Fibroblast of skin of left biceps (primary cell): ENCODE measurements around the gene VAMP1.
"Not testable (repeated sequence)": the region's sequence is repeated elsewhere in the genome, so short reads cannot be mapped to it uniquely, and the experiment has no call there.

ENCODE experiments used
- DNase-seq, 2 experiments: peaks; one replicate each; pipeline ENCODE4 v3.0.0-alpha.2; 2013; ENCODE audit warnings: low read depth in 2 of 2

The VAMP1 gene

DNA sequence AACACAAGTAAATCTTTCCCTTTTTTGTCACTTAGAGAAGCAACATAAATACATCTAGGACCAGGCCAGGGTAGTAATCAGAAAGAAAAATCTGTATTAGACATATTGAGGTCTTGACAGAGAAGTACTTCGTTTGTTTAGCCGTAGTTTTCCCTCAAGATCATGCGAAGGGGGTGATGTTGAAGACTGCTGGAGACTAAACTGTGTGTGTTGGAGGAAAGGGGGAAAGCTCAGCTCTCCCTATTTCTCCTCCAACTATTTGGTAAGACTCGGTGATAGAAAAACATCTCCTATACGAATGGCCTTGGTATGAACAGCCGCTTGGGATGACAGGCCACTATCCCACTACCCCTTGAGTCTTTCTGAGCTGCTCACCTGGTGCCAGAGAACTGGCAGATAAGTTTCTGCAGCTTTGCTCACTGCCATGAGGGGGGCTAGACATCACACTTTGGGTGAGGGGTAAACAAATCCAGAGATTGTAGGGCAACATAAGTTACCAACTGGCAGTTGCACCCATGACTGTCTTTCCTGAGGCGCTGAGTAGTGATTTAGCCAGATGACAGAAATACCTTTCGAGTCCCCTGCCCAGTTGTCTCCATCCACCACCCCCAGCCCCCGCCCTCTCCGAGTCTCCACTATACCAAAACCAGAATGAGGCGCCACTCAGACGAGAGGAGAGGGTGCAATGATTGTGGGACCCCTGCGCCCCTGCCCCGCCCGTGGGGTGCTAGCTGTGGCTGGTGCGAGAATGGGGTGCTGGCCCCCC, 685 bp downstream of the VAMP1 start:
- DNase-seq, result no peak

DNA sequence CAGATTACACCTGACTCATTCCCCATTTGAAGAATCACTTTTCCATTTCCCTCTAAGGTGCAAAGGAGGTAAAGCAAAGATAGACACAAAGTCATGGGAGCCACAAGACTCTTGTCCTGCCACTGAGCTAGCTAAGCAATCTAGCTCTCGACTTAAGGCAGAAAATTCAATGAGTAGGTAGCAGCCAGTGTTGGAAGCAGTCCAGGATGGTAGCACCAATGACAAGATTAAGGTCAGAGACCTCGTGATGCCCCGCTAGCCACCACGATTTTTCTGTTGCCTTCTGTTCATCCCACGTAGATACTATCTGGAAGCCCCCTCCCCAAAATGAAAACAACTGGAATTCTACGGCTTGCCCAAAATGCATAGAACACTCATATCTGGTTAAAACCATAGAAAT, 1.4 kb downstream of the VAMP1 start:
- DNase-seq, result no peak

DNA sequence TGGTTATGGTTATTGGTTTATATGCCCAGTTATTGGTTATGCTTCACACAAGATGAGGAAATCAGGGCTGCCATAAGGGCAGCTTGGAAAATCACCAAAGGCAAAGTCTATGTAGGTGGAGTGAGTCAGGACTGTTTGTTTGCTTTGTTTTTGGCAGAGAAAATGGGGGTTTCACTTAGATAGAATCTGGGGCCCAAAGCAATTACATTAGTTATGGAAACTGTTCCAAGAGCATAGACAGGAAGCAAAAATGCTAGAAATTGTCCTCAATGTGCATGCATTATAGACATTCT, 2.2 kb downstream of the VAMP1 start:
- no peak for DNase-seq

DNA sequence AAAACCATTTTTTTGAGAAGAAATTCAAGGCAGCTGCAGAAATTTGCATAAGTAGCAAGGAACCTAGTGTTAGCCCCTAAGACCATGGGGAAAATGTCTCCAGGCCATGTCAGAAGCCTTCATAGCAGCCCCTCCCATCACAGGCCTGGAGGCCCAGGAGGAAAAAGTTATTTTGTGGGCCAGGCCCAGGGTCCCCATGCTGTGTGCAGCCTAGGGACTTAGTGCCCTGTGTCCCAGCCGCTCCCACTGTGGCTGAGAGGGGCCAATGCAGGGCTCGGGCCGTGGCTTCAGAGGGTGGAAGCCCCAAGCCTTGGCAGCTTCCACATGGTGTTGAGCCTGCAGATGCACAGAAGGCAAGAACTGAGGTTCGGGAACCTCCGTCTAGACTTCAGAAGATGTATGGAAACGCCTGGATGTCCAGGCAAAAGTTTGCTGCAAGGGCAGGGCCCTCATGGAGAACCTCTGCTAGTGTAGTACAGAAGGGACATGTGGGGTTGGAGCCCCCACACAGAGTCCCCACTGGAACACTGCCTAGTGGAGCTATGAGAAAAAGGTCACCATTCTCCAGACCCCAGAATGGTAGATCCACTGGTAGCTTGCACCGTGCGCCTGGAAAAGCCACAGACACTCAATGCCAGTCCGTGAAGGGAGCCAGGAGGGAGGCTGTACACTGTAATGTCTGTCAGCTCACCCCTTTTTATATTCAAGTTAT, 2.8 kb downstream of the VAMP1 start:
- DNase-seq, result not testable (repeated sequence)

DNA sequence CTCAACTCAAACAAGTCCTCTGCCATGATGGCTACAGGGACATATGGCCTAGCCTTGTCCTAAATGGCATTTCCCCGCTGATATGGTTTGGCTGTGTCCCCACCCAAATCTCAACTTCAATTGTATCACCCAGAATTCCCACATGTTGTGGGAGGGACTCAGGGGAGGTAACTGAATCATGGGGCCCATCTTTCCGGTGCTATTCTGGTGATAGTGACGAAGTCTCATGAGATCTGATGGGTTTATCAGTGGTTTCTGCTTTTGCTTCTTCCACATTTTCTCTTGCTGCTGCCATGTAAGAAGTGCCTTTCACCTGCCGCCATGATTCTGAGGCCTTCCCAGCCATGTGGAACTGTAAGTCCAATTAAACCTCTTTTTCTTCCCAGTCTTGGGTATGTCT, 3.7 kb downstream of the VAMP1 start:
- not testable (repeated sequence) for DNase-seq

DNA sequence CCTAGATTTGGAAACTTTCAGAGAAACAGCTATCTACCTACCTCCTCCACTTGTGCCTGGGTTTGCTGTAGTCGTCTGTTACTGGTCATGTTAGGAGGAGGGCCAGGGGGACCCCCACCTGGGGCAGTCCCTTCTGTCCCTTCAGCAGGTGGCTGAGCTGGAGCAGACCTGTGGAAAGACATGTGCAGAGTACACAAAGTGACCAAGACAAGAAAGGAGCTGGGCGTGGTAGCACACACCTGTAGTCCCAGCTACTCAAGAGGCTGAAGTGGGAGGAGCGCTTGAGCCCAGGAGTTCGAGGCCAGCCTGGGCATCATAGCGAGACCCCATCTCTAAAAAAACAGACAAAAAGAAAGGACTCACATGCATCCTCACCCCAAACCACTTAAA, 4.3 kb downstream of the VAMP1 start:
- DNase-seq, result no peak

DNA sequence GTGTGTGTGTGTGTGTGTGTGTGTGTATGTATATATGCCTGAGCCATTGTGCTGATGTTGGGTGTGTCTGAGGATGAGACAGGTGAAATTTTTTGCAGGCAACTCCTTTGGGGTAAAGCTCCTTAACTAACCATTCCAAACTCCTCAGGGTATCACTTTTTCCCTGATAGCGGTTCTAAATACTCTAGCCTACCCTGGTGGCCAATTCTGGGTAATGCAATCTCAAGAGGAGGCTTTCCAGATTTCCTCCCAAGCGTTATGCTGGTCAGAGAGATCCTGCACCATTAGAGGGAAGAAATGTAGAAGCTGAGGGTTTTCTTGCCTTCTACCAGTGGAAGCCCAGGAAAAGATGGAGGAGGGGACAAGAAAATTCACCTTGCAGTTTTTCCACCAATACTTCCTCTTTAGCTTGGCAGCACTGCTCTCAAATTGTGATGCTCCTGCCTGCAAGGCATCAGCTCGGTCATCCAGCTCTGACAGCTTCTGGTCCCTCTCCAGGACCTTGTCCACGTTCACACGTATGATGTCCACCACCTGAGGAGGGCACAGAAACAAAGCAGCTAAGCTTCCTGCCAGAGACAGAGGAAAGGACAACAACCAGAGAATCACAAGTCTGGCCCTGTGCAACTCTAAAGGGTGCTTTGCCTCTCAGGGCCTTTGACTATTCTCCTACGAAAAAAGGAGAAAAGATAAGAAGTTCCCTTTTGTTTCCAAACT, 4.9 kb downstream of the VAMP1 start:
- peak in 1 of 2 experiments; percentile 30 for DNase-seq

DNA sequence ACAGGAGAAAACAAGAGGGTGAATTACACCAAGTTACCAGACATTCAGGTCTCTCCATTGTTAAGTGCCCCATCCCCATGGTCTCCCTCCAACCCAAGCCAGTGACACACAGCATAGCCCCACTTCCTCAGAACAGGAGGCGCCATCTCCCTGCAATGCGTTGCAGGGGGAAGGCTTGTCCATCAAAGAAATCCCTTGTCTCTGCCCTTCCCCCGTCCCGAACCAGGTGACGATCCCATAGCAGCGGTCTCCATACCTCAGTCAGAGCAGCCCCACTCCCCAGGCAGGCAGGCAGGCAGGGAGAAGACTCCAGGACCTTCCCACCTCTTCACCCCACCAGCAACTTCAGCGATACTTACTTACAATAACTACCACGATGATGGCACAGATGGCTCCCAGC, 5.9 kb downstream of the VAMP1 start:
- DNase-seq, result no peak

DNA sequence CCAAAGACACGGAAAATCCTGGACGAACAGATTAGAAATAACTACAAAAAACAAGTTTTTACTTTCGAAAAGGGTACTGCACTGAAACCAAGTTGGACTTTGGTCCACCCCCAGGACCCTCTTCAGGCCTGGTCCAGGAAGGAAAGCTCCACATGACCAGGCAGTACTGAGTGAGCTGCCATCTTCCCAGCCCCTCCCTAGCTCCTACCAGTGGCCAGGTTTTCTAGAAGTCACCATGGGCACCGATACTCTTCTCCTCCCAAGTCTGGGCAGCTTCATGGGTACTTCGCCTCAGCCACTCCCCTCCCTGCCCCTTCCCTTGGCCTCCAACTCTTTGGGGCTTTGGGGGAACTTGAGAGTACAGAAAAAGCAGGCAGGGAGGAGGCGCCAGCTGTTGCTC, 6.6 kb downstream of the VAMP1 start:
- DNase-seq, result no peak

DNA sequence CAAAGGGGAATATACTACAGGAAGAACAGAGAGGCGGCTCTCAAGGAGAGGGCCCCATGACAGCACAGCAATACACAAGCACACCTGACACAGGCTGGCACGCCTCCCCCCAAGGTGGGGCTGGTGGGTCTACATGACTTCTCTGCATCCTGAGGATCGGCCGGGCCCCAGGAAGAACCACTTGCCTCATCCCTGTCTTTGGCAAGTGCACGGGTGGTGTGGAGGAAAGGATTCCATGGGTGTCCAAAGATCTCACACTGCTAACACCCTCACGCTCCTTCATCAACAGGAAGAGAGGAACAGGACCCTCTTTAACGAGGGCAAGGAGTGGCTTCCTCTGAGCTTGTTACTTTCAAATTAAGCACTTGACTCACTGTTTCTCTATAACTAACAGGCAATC, 7.3 kb downstream of the VAMP1 start:
- DNase-seq, result no peak

DNA sequence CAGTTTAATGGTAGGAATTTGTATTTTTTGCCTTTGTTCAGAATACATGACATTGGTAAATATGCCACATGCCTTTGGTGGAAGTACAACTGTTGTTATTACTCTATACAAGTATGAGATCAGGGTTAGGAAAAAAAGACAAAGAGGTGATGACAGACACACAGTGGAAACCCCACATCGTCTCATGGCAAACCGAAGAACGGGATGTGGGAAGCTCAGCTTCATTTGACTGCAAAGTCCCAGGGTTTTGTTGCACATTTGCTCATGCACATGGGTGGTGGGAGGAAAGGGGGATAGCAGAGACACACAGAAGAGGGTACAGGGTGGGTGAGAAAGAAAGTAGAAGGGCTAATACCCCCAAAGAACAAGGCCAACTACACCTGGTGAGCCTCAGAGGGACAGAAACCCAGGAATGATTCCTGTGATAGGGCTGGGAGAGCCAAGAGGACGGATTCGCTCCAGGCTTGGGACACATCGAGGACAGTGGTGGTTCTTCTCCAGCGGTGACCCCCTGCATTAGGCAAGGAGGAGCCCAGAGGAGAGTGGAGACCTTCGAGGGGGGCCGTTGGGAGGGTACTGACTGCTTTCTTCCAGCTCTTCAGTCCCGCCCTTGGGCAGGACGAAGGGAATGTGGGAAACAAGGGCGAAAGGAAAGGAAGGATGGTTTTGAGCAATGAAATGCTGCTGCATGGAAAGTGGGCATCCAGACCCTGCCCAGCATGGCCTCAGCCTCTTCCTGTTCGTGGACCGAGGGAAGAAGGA, 8.1 kb downstream of the VAMP1 start:
- no peak for DNase-seq

DNA sequence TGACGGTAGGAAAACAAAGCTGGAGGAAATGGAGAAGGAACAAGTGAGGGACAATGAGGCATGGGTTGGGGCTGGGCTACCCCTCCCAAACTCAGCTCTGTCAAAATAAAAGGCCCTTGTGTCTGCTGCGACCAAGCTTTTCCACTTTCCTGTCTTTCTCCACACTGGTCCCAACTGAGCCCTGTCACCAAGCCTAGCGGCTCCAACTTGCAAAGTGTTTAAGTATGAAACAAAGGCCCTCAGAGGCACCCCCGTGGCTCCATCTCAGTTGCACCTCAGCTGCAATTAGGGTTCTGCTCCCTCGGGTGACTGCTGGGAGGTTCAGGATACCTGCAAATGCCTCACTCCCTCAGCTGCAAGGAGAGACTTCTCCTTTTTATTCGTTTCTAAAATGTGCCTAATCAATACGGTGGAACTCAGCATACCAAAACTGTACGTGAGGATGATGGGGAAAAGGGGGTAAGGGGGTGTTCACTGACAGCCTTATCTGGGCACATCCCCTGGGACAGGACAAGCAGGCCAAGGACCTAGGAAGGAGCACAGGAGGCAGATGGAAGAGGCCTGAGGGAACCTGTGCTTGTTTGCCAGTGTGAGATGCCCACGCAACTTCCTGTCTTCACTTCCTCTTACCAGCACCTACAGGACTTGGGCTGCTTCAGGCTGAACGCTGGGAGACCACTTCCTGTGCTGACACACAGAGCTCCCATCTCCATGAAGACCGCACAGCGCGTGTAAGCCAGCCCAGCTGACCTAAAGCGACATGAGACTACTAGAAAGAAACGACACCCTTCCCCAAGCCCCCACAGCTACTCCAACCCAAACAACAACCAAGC, 8.9 kb downstream of the VAMP1 start:
- DNase-seq, result no peak

DNA sequence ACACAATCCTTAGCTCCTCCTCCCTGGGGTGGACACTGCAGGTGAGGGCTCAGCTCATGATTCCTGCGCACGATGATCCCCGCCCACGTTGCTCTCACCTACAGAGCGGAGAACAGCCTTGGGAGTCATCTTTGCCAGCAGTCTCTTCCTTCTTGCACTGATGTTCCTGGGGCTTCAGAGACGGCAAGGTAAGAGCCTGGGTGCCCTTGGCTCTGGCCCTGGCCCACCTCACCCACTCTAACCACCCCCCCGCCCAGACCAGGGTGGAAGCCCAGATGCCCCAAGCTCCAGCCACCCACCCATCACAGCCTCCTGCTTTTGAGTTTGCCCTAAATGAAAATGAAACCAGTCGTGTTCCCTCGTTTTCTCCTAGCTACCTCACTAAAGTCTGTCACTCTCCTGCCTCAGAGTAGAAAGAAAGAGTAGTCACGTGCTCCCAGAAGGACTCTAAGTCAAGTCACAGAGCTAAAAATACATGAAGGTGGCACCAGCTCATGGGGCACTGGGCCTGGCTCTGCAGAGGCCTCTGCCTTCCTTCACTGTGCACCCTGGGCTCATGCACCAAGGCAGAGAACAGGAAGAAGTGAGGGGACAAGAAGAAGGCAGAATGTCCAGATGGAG, 9.6 kb downstream of the VAMP1 start:
- DNase-seq, result no peak

DNA sequence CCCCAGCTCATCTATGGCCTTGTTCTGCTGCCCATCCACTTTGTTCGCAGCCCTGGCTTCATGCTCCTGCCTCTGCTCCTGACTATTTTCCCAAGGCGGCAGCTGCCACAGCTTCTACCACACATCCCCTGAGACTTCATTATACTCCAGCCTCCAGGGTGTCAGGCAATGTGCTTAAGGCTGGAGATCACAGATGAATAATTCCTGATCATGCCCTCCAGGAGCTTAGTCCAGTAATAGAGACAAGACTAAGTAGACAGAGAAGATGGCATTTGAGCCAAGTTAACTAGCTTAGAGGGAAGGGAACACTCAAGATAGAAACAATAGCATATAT, 11.5 kb downstream of the VAMP1 start:
- DNase-seq, result no peak

DNA sequence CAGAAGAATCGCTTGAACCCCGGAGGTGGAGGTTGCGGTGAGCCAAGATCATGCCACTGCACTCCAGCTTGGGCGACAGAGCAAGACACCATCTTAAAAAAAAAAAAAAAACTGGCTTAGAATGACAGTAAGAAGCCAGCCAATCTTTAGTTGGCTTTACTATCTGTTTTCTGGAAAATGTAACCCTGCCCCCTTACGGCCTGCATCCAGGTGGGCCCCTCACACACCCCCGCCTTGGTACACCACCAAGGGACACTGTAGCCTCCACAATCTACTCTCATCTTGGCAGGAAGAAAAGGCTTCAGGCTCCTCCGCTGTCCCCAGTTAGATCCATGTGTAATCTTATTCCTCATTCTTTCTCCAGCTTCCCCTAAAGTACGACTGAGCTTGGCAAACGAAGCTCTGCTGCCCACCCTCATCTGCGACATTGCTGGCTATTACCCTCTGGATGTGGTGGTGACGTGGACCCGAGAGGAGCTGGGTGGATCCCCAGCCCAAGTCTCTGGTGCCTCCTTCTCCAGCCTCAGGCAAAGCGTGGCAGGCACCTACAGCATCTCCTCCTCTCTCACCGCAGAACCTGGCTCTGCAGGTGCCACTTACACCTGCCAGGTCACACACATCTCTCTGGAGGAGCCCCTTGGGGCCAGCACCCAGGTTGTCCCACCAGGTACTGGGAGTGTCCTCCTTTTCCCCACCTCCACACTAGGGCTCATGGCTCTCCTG, 12.0 kb downstream of the VAMP1 start:
- no peak for DNase-seq

DNA sequence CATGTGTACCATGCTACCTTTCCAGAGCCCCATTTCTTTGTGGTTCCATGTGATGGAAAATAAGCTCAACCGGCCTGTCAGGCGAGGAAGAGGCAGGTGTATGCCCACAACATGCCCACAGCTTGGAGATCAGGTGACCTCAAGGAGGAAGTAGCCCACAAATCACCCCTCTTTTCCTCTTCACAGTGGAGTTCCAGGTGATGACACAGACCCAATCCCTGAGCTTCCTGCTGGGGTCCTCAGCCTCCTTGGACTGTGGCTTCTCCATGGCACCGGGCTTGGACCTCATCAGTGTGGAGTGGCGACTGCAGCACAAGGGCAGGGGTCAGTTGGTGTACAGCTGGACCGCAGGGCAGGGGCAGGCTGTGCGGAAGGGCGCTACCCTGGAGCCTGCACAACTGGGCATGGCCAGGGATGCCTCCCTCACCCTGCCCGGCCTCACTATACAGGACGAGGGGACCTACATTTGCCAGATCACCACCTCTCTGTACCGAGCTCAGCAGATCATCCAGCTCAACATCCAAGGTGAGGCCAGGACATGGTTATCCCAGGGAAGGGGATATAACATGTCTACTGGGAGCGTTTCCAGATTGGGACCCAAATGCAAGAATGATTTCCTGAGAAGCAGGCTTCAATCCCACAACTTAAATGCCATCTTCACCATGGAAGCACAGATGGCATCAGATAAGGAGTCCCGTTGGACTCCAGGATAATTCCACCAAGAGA, 13.1 kb downstream of the VAMP1 start:
- DNase-seq, result no peak

DNA sequence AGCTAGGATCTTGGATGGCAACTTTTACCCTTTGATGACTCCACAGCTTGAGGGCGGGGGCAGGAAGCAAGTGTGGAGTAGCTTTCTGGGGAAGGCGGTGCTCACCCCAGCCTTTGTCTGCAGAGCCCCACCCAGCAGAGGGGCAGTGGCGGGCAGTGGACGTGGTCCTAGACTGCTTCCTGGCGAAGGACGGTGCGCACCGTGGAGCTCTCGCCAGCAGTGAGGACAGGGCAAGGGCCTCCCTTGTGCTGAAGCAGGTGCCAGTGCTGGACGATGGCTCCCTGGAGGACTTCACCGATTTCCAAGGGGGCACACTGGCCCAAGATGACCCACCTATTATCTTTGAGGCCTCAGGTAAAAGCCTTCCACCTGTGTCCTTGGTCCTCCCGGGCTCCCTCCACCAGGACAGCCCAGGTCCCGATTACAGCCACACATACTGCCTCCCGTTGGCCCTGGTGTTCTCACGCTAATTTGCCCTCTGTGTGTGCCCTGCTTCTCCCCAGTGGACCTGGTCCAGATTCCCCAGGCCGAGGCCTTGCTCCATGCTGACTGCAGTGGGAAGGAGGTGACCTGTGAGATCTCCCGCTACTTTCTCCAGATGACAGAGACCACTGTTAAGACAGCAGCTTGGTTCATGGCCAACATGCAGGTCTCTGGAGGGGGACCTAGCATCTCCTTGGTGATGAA, 17.4 kb downstream of the VAMP1 start:
- DNase-seq, result no peak

DNA sequence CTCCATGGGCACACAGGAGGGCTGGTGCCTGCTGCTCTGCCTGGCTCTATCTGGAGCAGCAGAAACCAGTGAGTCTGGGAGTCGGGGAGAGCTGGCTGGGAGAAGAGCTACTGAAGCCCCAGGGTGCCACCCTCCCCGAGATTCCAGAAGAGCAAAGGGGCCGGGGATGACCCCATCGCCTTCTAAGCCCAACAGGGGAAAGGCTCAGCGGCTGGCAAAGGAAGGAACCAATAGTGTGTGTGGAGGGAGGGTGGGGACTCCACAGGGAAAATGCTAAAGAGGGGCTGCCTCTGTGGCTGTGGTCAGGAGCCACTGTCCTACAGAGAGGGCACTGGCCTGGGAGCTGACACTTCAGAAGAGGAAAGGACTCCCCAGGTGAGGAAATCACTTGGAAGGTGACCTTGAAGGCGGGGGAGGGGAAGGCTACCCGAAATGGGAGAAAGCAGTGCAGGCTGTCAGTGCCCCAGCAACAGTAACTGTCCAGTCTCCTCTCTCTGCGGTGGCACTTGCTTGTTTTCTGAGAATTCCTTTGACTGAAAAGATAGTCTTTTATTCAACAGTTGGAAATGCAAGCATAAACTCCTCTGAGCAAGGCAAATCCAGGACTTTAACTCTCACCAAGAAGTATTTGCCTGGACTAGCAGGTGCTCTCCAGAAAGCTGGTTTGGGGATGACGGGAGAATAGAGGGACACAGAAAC, 18.1 kb downstream of the VAMP1 start:
- DNase-seq, result no peak
